Measurements from ENCODE around the gene FAM174B. TPM values are rescaled to one million over a fixed set of nuclear protein-coding genes. Genes with fewer than 3 reads are reported as not detected.

Gene FAM174B
- total RNA-seq, 1 donor from 2014 or later: 0.53 TPM

- FAIRE-seq: no peak
- H3K36me3 ChIP-seq (ENCODE audit: control insufficient read depth, insufficient read depth, low read length): no peaks in the 10 kb centered on the region
- TF ChIP-seq CTCF (IDR thresholded peaks at IDR 0.05; ENCODE audit: insufficient read depth, low read length, severe bottlenecking): no peak
These were observed 13.0 kb upstream of the FAM174B start for GRCh38 chr15:92668620-92669019.

GRCh38 chr15:92667970-92668485 is 12.5 kb upstream of the FAM174B start:
- no peak overlapping the region for H3K4me3 ChIP-seq (ENCODE audit: low read depth, low read length)
- no peaks in the 10 kb centered on the region for H3K27me3 ChIP-seq (ENCODE audit: control insufficient read depth, insufficient read depth, low read length)
- TF ChIP-seq CTCF (IDR thresholded peaks at IDR 0.05; ENCODE audit: insufficient read depth, low read length, severe bottlenecking): no peak
- H3K36me3 ChIP-seq (ENCODE audit: control insufficient read depth, insufficient read depth, low read length): no peaks in the 10 kb centered on the region
- FAIRE-seq: no peak
- no peak for DNase-seq (ENCODE audit: low read depth)

More at GRCh38 chr15:92668620-92669019, 13.0 kb upstream of the FAM174B start:
- no peaks in the 10 kb centered on the region for H3K27me3 ChIP-seq (ENCODE audit: control insufficient read depth, insufficient read depth, low read length)
- no peak for DNase-seq (ENCODE audit: low read depth)
- H3K4me3 ChIP-seq (ENCODE audit: low read depth, low read length): no peak overlapping the region

DNA sequence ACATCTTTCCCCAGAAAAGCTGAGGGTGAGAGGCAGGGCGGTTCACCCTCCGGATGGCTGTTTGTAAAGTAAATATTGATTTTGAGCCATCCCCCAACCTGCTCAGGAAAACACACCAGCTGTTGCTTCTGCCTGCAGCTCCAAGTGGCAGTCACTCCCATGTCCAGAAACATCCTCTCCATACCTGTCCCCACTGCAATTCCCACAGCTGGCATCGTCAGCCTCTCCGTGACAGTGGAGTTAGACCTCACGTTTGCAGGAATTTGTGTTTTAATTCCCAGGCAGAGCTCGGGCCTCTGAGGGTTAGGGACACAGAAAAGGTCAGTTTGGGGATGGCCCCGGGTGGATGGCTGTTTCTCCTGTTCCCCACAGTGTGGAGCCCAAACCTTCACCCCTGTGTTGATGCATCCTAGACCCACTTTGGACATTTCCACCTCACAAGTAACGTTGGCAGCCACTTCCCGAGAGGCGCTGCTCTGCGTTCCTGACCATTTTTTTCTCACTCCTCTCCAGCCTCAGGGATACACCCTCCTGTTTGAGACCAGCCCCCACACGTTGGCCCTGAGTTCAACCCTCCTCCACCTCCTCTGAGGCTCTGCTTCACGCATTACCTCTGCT is 11.8 kb upstream of the FAM174B start:
- no peak for TF ChIP-seq CTCF (IDR thresholded peaks at IDR 0.05; ENCODE audit: insufficient read depth, low read length, severe bottlenecking)
- Histone ChIP-seq H3K27me3 (ENCODE audit: control insufficient read depth, insufficient read depth, low read length) (no peaks in the 10 kb centered on the region), H3K36me3 (ENCODE audit: control insufficient read depth, insufficient read depth, low read length) (no peaks in the 10 kb centered on the region), H3K4me3 (ENCODE audit: low read depth, low read length) (no peak overlapping the region)
- FAIRE-seq: no peak
- DNase-seq (ENCODE audit: low read depth): no peak

DNA sequence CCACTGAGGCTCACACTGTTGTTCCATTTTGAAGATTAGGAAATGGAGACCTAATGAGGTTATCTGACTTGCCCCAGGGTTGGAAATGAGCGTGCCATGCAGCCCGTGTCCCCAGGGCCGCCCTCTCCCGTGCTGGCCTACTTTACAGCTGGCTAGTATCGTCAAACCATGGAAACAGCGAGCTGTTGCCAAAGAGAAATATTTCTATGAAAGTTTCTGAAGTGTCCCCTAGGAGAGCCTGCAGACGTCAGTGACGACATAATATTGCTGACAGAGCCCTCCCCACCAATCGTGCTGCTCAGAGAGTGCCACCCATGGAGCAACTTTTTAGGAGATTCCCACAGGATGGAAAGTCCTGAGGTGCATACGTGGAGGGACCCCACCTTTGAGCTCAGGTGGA is 11.2 kb upstream of the FAM174B start:
- DNase-seq (ENCODE audit: low read depth) (no peak), FAIRE-seq (peak; percentile 52)
- Histone ChIP-seq H3K27me3 (ENCODE audit: control insufficient read depth, insufficient read depth, low read length) (no peaks in the 10 kb centered on the region), H3K4me3 (ENCODE audit: low read depth, low read length) (no peak overlapping the region), H3K36me3 (ENCODE audit: control insufficient read depth, insufficient read depth, low read length) (no peaks in the 10 kb centered on the region)
- no peak for TF ChIP-seq CTCF (IDR thresholded peaks at IDR 0.05; ENCODE audit: insufficient read depth, low read length, severe bottlenecking)

DNA sequence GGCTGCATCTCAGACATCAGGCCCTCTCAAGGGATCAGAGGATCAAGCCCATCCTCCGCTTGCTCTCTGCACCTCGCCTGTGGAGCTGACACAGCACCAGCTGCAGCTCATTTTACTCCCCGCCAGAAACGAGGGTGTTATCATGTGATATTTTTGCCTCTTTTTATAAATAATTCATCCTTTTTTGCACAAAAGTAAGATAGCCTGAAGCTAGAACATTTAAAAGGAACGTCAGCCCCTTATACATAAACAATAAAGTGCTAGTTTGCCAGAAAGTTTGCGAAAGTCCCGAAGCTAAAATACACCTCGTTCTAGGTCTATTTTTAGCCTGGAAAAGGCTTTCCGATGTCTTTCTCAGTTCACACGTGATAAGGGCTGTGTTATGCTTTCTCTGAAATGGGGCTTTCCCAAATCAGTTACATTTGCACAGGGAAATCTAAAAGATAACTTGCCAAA is 9.6 kb upstream of the FAM174B start:
- TF ChIP-seq CTCF (IDR thresholded peaks at IDR 0.05; ENCODE audit: insufficient read depth, low read length, severe bottlenecking): no peak
- FAIRE-seq: no peak
- H3K36me3 ChIP-seq (ENCODE audit: control insufficient read depth, insufficient read depth, low read length): no peaks in the 10 kb centered on the region
- H3K4me3 ChIP-seq (ENCODE audit: low read depth, low read length): no peak overlapping the region
- DNase-seq (ENCODE audit: low read depth): no peak
- H3K27me3 ChIP-seq (ENCODE audit: control insufficient read depth, insufficient read depth, low read length): no peaks in the 10 kb centered on the region

Measured in bronchial epithelial cell (primary cell).